Thyroid gland (tissue), 4 donors: ENCODE results near the gene MARK3.

ENCODE experiments used
- POLR2A ChIP-seq, 2 donors: fragments of 450-650 bp; IDR thresholded peaks; one replicate each; pipeline ENCODE4 v1.6.1; 2017; ENCODE audit warnings: antibody characterized with exemption in 2 of 2, mild to moderate bottlenecking in 2 of 2, moderate library complexity in 1 of 2
- TF ChIP-seq, protein P1 (sequence below), 6 experiments: fragments of 200-600 bp in 3 of 6; fragments of 450-650 bp in 3 of 6; sonication (generic) in 3 of 6; IDR thresholded peaks; one replicate each; pipeline ENCODE4 v1.5.1; 2016 to 2019; ENCODE audit warnings: antibody characterized with exemption in 6 of 6, mild to moderate bottlenecking in 2 of 6, inconsistent platforms in 1 of 6, moderate library complexity in 1 of 6

DNA sequence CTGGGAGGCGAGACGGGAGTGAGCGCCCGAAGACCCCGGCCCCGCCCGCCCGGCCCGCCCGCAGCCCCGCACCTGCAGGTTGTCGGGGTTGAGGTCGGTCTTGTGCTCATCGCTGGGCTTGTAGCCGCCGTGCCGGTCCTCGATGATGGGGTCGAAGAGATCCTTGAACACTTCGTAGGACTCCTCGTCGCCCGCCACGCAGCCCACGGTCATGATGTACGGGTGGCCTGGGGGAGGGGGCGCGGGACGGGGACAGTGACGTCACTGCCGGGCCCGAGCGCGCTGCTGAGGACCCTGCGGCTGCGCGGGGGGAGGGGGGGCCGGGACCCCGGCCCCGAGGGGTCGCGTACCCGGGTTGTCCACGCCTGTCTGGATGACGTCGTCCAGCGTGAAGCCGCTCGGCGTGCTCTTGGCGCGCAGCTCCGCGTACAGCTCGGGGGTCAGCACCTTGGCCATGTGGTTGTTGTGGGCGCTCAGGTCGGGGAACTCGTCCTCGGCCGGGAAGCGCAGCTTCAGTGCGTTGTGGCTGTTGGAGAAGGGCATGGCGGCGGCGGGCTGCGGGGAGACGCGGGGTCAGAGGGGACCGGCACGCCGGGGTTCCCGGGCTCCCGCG lies 136.8 kb downstream of the MARK3 start:
- TF ChIP-seq, protein P1, sequence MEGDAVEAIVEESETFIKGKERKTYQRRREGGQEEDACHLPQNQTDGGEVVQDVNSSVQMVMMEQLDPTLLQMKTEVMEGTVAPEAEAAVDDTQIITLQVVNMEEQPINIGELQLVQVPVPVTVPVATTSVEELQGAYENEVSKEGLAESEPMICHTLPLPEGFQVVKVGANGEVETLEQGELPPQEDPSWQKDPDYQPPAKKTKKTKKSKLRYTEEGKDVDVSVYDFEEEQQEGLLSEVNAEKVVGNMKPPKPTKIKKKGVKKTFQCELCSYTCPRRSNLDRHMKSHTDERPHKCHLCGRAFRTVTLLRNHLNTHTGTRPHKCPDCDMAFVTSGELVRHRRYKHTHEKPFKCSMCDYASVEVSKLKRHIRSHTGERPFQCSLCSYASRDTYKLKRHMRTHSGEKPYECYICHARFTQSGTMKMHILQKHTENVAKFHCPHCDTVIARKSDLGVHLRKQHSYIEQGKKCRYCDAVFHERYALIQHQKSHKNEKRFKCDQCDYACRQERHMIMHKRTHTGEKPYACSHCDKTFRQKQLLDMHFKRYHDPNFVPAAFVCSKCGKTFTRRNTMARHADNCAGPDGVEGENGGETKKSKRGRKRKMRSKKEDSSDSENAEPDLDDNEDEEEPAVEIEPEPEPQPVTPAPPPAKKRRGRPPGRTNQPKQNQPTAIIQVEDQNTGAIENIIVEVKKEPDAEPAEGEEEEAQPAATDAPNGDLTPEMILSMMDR (IDR thresholded peaks at IDR 0.05) = no peak
- no peak for TF ChIP-seq POLR2A (IDR thresholded peaks at IDR 0.05)
